DND-41 (cell line): ENCODE results near the gene NTN5.

Source experiments
- ATAC-seq: fragments of 200-7000 bp; cut with Tn5 transposase; 3 replicates; pipeline ENCODE4 v1.9.1; 2021; ENCODE audit warnings: low read depth; ENCODE audit not compliant: insufficient read depth
- DNase-seq: peaks from one replicate; pipeline ENCODE4 v3.0.0-alpha.2; 2020
- H2AFZ ChIP-seq: 2 replicates; pipeline ENCODE4 v1.6.0; 2012; ENCODE audit warnings: low read depth, low read length
- H3K27ac ChIP-seq: 2 replicates; pipeline ENCODE4 v1.5.1; 2012; ENCODE audit warnings: low read length, inconsistent platforms
- H3K27me3 ChIP-seq: fragments of 200-600 bp; sonication (generic); 2 replicates; pipeline ENCODE4 v1.6.0; 2012; ENCODE audit warnings: low read length, mild to moderate bottlenecking, inconsistent platforms; ENCODE audit not compliant: insufficient read depth, poor library complexity
- H3K36me3 ChIP-seq: 2 replicates; pipeline ENCODE4 v1.5.1; 2012; ENCODE audit warnings: low read length, inconsistent platforms; ENCODE audit not compliant: insufficient read depth
- H3K4me1 ChIP-seq: 2 replicates; pipeline ENCODE4 v1.5.1; 2012; ENCODE audit warnings: mild to moderate bottlenecking, low read length; ENCODE audit not compliant: insufficient read depth
- H3K4me2 ChIP-seq: 2 replicates; pipeline ENCODE4 v1.6.0; 2012; ENCODE audit warnings: mild to moderate bottlenecking, moderate library complexity, low read length, inconsistent platforms; ENCODE audit not compliant: insufficient read depth
- H3K4me3 ChIP-seq, 2 experiments: fragments of 200-600 bp in 1 of 2; shearing (Covaris generic) in 1 of 2; 2 replicates each; pipeline ENCODE4 v1.5.1; 2012 to 2016; ENCODE audit warnings: inconsistent platforms in 2 of 2, low read length in 2 of 2, mild to moderate bottlenecking in 2 of 2, low read depth in 1 of 2, moderate library complexity in 1 of 2
- H3K79me2 ChIP-seq: 2 replicates; pipeline ENCODE4 v1.6.0; 2012; ENCODE audit warnings: low read length, inconsistent platforms; ENCODE audit not compliant: insufficient read depth
- H3K9ac ChIP-seq: 2 replicates; pipeline ENCODE4 v1.6.0; 2012; ENCODE audit warnings: low read depth, mild to moderate bottlenecking, inconsistent platforms, low read length, moderate library complexity
- H3K9me3 ChIP-seq: 2 replicates; pipeline ENCODE4 v1.5.1; 2012; ENCODE audit warnings: low read length, moderate library complexity, mild to moderate bottlenecking, inconsistent platforms; ENCODE audit not compliant: insufficient read depth, severe bottlenecking
- H4K20me1 ChIP-seq: 2 replicates; pipeline ENCODE4 v1.6.0; 2012; ENCODE audit warnings: low read length; ENCODE audit not compliant: insufficient read depth
- EZH2 ChIP-seq: IDR thresholded peaks from 3 replicates; pipeline ENCODE4 v1.6.1; 2012; ENCODE audit warnings: borderline replicate concordance, low read depth, mild to moderate bottlenecking, moderate library complexity, low read length, inconsistent platforms; ENCODE audit not compliant: severe bottlenecking
- TF ChIP-seq, protein P1 (sequence below): IDR thresholded peaks from 2 replicates; pipeline ENCODE4 v1.5.1; 2012; ENCODE audit warnings: borderline replicate concordance, low read length, moderate library complexity, mild to moderate bottlenecking; ENCODE audit not compliant: poor library complexity, severe bottlenecking; ENCODE audit errors: extremely low read depth

Gene NTN5

DNA sequence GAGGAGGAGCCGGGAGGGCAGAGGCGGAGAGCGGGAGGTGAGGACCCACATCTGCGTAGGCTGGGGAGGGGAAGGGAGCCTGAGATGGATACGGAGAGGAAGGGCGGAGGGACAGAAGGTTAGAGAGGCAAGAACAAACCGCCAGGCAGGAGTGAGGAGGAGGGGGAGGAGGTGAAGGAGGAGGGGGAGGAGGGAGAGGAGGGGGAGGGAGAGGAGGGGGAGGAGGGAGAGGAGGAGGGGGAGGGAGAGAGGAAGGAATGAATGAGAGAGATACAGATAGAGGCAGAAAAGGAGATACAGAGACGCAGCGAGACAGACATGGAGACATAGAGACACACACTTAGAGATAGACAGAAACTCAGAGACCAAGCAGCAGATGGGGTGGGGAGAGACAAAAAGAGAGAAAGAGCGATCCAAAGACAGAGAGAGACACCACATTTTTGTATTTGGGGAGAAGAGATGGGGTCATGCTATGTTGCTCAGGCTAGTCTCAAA, 26.0 kb downstream of the NTN5 start:
- H3K4me1 ChIP-seq, result peaks cover 45% of the 10 kb centered on the region
- no peaks in the 10 kb centered on the region for H3K36me3 ChIP-seq
- H3K27ac ChIP-seq, result peak overlapping the region; percentile 73
- TF ChIP-seq, protein P1, sequence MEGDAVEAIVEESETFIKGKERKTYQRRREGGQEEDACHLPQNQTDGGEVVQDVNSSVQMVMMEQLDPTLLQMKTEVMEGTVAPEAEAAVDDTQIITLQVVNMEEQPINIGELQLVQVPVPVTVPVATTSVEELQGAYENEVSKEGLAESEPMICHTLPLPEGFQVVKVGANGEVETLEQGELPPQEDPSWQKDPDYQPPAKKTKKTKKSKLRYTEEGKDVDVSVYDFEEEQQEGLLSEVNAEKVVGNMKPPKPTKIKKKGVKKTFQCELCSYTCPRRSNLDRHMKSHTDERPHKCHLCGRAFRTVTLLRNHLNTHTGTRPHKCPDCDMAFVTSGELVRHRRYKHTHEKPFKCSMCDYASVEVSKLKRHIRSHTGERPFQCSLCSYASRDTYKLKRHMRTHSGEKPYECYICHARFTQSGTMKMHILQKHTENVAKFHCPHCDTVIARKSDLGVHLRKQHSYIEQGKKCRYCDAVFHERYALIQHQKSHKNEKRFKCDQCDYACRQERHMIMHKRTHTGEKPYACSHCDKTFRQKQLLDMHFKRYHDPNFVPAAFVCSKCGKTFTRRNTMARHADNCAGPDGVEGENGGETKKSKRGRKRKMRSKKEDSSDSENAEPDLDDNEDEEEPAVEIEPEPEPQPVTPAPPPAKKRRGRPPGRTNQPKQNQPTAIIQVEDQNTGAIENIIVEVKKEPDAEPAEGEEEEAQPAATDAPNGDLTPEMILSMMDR, result no peak
- no peak for TF ChIP-seq EZH2
- peak overlapping the region in 1 of 2 experiments; percentile 54; a peak in 2 of 4 replicates for H3K4me3 ChIP-seq
- H3K79me2 ChIP-seq, result no peaks in the 10 kb centered on the region
- H4K20me1 ChIP-seq, result no peaks in the 10 kb centered on the region
- no peaks in the 10 kb centered on the region for H3K9me3 ChIP-seq
- peak overlapping the region; percentile 69 for H2AFZ ChIP-seq
- DNase-seq, result no peak
- no peaks in the 10 kb centered on the region for H3K27me3 ChIP-seq
- peak overlapping the region; percentile 70 for H3K4me2 ChIP-seq
- no peak; the same call in 2 of the 3 replicates for ATAC-seq
- peak overlapping the region; percentile 54 for H3K9ac ChIP-seq

DNA sequence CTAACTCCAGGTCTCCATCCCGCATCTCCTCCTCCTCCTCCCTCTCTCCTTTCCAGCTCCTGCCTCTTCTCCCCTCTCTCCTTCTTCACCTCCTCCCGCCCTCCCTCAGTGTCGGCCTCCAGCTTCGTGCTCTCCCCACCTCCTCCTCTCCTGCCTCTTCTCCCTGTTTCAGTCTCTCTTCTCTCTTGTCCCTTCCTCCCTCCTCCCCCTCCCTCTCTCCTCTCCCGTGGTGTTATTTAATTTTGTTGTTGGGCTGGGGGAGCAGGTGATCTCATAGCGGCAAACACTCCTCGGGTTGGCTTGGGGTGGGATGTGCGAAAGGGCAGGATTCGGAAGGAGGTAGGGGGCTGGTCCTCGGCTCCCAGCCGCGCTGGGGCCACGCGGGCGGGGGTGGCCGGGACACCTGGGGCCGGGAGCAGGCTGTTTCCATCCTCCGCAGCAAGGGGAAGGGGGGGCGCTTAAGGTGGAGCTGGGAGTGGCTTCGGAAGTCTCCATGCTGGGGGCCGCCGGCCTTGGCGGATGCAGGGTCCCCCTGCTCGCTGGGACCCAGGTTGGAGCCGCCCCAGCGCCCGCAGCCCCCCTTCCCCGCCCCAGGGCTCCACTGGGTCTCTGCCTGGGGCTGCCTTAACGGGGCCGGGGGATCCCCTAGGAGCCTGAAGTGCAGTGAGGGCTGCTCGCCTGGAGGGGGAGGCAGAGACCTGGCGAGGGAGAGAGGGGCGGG, 26.7 kb downstream of the NTN5 start, which contains the start of gene CA11:
TSS of gene CA11 (minus strand) at position 187 of the 721 bp plus-strand sequence. CDS start 555 bp downstream, outside the sequence.
- peak; percentile 96 for DNase-seq
- Histone ChIP-seq H3K9me3 (no peaks in the 10 kb centered on the region), H3K36me3 (no peaks in the 10 kb centered on the region), H3K9ac (peak within 1 kb of the TSS; percentile 54), H3K27me3 (no peaks in the 10 kb centered on the region), H3K27ac (peak within 1 kb of the TSS; percentile 73), H3K79me2 (no peaks in the 10 kb centered on the region), H4K20me1 (no peaks in the 10 kb centered on the region), H3K4me1 (peaks cover 45% of the 10 kb centered on the region), H3K4me3 (peak within 1 kb of the TSS; percentile 11 to 54; a peak in 3 of 4 replicates), H3K4me2 (peak within 1 kb of the TSS; percentile 70), H2AFZ (peak within 1 kb of the TSS; percentile 78)
- peak; percentile 85 for ATAC-seq
- TF ChIP-seq, protein P1, result peak; percentile 100
- TF ChIP-seq EZH2, result no peak

DNA sequence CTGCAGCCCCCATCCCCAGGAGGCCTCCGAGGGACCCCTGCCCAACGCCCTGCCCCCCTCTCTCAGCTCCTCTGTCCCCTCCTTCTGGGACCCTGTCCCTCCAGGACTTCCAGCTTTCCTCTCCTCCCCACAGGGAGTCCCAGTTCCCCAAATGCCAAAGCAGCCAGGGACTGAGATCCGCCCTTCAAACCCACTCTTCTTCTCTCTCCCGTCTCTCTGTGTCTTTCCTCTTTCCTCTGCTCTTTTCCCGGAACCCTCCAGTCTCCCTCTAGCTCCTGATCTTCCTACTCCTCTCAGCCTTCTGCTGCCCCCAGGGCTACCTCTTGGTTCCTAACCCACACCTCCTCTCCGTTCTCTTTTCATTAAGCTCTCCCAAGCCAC, 27.2 kb downstream of the NTN5 start:
- Histone ChIP-seq H3K27ac (peak overlapping the region; percentile 55), H3K4me1 (peaks cover 45% of the 10 kb centered on the region)
- ATAC-seq, result no peak

More for the DNA sequence above, 27.2 kb downstream of the NTN5 start:
- Histone ChIP-seq H4K20me1 (no peaks in the 10 kb centered on the region), H3K4me2 (peak overlapping the region; percentile 70), H3K9me3 (no peaks in the 10 kb centered on the region), H3K9ac (peak overlapping the region; percentile 54), H2AFZ (peak overlapping the region; percentile 78), H3K79me2 (no peaks in the 10 kb centered on the region), H3K36me3 (no peaks in the 10 kb centered on the region), H3K27me3 (no peaks in the 10 kb centered on the region), H3K4me3 (peak overlapping the region in 1 of 2 experiments; percentile 54; a peak in 3 of 4 replicates)
- DNase-seq, result no peak
- TF ChIP-seq, protein P1, result no peak
- no peak for TF ChIP-seq EZH2
